K562 (cell line): Measurements from ENCODE around the gene TIAM1.

Experiments
- ADNP ChIP-seq: fragments of 200-800 bp; sonication (Bioruptor generic); IDR thresholded peaks from 2 replicates; pipeline ENCODE4 v1.6.1; 2016; ENCODE audit warnings: missing genetic modification characterization, missing compliant biosample characterization
- ATF1 ChIP-seq, 2 experiments: fragments of 450-650 bp in 1 of 2; IDR thresholded peaks; 2 replicates each; pipeline ENCODE4 v1.6.1; 2016; ENCODE audit warnings: missing compliant biosample characterization in 1 of 2, missing genetic modification characterization in 1 of 2
- EP300 ChIP-seq: IDR thresholded peaks from 2 replicates; pipeline ENCODE4 v1.6.1; 2012; ENCODE audit warnings: low read length, improper control_type of control experiment
- MTF1 ChIP-seq: fragments of 250-450 bp; sonication (Bioruptor Pico); IDR thresholded peaks from 2 replicates; pipeline ENCODE4 v1.9.0; 2021; ENCODE audit warnings: moderate library complexity, mild to moderate bottlenecking, inconsistent platforms, borderline replicate concordance
- NCOA2 ChIP-seq, 2 experiments: fragments of 450-650 bp; IDR thresholded peaks; 2 replicates each; pipeline ENCODE4 v1.6.1; 2018; ENCODE audit warnings: mild to moderate bottlenecking in 2 of 2, moderate library complexity in 1 of 2; ENCODE audit not compliant: partially characterized antibody in 2 of 2
- RAD21 ChIP-seq, 2 experiments: fragments of 250-450 bp in 1 of 2; fragments of 450-650 bp in 1 of 2; sonication (Bioruptor Pico) in 1 of 2; formaldehyde crosslinking in 1 of 2; IDR thresholded peaks in 1 of 2; conservative IDR thresholded peaks in 1 of 2; 2 replicates each; pipeline versions ENCODE4 v1.4.0 to v1.8.0; 2020 to 2022; ENCODE audit warnings: mild to moderate bottlenecking in 2 of 2, moderate library complexity in 1 of 2
- TARDBP ChIP-seq: fragments of 450-650 bp; IDR thresholded peaks from 2 replicates; pipeline ENCODE4 v1.6.1; 2016
- YY1 ChIP-seq, 3 experiments: IDR thresholded peaks; 2 replicates each; pipeline ENCODE4 v1.6.1; 2011; ENCODE audit warnings: low read length in 2 of 3, mild to moderate bottlenecking in 2 of 3, moderate library complexity in 2 of 3, borderline replicate concordance in 1 of 3, control low read depth in 1 of 3, low read depth in 1 of 3; ENCODE audit not compliant: insufficient read depth in 3 of 3, insufficient replicate concordance in 2 of 3, control insufficient read depth in 1 of 3, insufficient read length in 1 of 3; ENCODE audit errors: extremely low read depth in 1 of 3
- ZNF3 ChIP-seq: fragments of 250-450 bp; sonication (Bioruptor Pico); IDR thresholded peaks from 2 replicates; pipeline ENCODE4 v1.5.0; 2021; ENCODE audit warnings: mild to moderate bottlenecking, moderate library complexity
- TF ChIP-seq, protein P1 (sequence below), 3 experiments: IDR thresholded peaks in 2 of 3; conservative IDR thresholded peaks in 1 of 3; 2 replicates each; pipeline ENCODE4 v1.5.1; 2011 to 2012; ENCODE audit warnings: low read length in 3 of 3, mild to moderate bottlenecking in 3 of 3, control low read depth in 2 of 3, improper control_type of control experiment in 1 of 3, inconsistent platforms in 1 of 3, low read depth in 1 of 3, mixed read lengths in 1 of 3, moderate library complexity in 1 of 3; ENCODE audit not compliant: insufficient read depth in 2 of 3
- TF ChIP-seq, protein P2 (sequence below): sonication (generic); formaldehyde crosslinking; IDR thresholded peaks from 2 replicates; pipeline ENCODE4 v1.8.1; 2023; ENCODE audit warnings: mild to moderate bottlenecking, missing genetic modification reagents
- TF ChIP-seq, protein P3 (sequence below): fragments of 450-650 bp; formaldehyde crosslinking; IDR thresholded peaks from 2 replicates; pipeline ENCODE4 v1.4.0; 2020; ENCODE audit warnings: mild to moderate bottlenecking, mixed read lengths

DNA sequence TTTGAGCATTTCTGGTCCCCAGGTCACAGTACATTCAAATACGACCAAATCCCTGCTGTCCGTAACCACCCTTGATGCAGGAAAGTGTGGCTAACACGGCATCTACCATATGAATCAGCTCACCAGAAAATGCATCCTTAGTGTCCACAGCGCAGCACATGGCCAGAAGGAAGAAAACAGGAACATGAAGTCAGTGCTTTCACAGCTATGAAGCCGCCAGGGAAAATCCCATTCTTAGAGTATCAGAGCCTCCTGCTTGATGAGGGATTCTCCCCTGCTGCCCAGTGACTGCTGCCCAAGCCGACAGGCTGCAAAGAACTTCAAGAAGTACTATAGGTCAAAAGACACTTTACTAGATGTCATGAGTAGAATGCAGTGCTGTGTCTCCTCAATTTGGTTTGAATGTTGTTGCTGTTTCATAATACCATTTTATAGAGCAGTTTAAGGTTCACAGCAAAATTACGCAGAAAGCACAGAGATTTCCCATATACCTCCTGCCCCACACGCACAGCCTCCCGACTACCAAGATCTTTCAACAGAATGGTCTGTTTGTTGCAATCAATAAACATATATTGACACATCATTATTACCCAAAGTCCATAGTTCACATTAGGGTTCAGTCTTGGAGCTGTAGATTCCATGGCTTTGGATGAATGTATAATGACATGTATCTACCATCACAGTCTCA lies 14.5 kb downstream of the TIAM1 start:
- TF ChIP-seq ADNP (tag): no peak
- TF ChIP-seq, protein P1, sequence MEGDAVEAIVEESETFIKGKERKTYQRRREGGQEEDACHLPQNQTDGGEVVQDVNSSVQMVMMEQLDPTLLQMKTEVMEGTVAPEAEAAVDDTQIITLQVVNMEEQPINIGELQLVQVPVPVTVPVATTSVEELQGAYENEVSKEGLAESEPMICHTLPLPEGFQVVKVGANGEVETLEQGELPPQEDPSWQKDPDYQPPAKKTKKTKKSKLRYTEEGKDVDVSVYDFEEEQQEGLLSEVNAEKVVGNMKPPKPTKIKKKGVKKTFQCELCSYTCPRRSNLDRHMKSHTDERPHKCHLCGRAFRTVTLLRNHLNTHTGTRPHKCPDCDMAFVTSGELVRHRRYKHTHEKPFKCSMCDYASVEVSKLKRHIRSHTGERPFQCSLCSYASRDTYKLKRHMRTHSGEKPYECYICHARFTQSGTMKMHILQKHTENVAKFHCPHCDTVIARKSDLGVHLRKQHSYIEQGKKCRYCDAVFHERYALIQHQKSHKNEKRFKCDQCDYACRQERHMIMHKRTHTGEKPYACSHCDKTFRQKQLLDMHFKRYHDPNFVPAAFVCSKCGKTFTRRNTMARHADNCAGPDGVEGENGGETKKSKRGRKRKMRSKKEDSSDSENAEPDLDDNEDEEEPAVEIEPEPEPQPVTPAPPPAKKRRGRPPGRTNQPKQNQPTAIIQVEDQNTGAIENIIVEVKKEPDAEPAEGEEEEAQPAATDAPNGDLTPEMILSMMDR (IDR thresholded peaks at IDR 0.05 in 2 of 3, conservative IDR thresholded peaks at IDR 0.05 in 1 of 3; ENCODE audit: insufficient read depth in 2 of 3, low read depth in 1 of 3, low read length in 3 of 3): no peak
- no peak for TF ChIP-seq ZNF3 (CRISPR knock-in tag)
- TF ChIP-seq YY1 (IDR thresholded peaks at IDR 0.05; ENCODE audit: borderline replicate concordance in 1 of 3, control insufficient read depth in 1 of 3, extremely low read depth in 1 of 3, insufficient read depth in 3 of 3, insufficient read length in 1 of 3, insufficient replicate concordance in 2 of 3, low read depth in 1 of 3, low read length in 2 of 3): no peak
- TF ChIP-seq NCOA2 (IDR thresholded peaks at IDR 0.05; ENCODE audit: partially characterized antibody in 2 of 2): no peak
- TF ChIP-seq EP300: no peak
- TF ChIP-seq TARDBP: no peak
- TF ChIP-seq, protein P2, sequence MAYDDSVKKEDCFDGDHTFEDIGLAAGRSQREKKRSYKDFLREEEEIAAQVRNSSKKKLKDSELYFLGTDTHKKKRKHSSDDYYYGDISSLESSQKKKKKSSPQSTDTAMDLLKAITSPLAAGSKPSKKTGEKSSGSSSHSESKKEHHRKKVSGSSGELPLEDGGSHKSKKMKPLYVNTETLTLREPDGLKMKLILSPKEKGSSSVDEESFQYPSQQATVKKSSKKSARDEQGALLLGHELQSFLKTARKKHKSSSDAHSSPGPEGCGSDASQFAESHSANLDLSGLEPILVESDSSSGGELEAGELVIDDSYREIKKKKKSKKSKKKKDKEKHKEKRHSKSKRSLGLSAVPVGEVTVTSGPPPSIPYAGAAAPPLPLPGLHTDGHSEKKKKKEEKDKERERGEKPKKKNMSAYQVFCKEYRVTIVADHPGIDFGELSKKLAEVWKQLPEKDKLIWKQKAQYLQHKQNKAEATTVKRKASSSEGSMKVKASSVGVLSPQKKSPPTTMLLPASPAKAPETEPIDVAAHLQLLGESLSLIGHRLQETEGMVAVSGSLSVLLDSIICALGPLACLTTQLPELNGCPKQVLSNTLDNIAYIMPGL: no peak
- TF ChIP-seq MTF1 (CRISPR knock-in tag): no peak
- TF ChIP-seq, protein P3, sequence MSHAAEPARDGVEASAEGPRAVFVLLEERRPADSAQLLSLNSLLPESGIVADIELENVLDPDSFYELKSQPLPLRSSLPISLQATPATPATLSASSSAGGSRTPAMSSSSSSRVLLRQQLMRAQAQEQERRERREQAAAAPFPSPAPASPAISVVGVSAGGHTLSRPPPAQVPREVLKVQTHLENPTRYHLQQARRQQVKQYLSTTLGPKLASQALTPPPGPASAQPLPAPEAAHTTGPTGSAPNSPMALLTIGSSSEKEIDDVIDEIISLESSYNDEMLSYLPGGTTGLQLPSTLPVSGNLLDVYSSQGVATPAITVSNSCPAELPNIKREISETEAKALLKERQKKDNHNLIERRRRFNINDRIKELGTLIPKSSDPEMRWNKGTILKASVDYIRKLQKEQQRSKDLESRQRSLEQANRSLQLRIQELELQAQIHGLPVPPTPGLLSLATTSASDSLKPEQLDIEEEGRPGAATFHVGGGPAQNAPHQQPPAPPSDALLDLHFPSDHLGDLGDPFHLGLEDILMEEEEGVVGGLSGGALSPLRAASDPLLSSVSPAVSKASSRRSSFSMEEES (CRISPR knock-in tag): no peak
- no peak for TF ChIP-seq ATF1 (CRISPR knock-in tag; IDR thresholded peaks at IDR 0.05)
- no peak for TF ChIP-seq ATF1 (tag; IDR thresholded peaks at IDR 0.05)
- no peak for TF ChIP-seq RAD21 (CRISPR knock-in tag; conservative IDR thresholded peaks at IDR 0.05 in 1 of 2, IDR thresholded peaks at IDR 0.05 in 1 of 2)
